GM18951 (cell line): Measurements from ENCODE around the gene ADAMTSL1.

Experiments
- POLR2A ChIP-seq: IDR thresholded peaks from 4 replicates; pipeline ENCODE4 v1.6.1; 2011; ENCODE audit warnings: mild to moderate bottlenecking; ENCODE audit not compliant: insufficient read length, insufficient read depth; ENCODE audit errors: extremely low read depth
- in situ Hi-C: fragments of 300-500 bp; cut with MboI; formaldehyde crosslinking; loops from one replicate; pipeline ENCODE4 v1.12.0; 2022; ENCODE audit warnings: low sequenced_read_pairs, mixed read lengths, inconsistent platforms; ENCODE audit not compliant: unreplicated experiment

ADAMTSL1 gene

GRCh38 chr9:18906656-18907395, 432.9 kb downstream of the ADAMTSL1 start:
- in situ Hi-C loops, result no loop called here
- TF ChIP-seq POLR2A, result no peak

- TF ChIP-seq POLR2A, result no peak
- in situ Hi-C loops, result no loop called here
These were observed 434.1 kb downstream of the ADAMTSL1 start for GRCh38 chr9:18907927-18908625.

GRCh38 chr9:18909140-18910018, 435.4 kb downstream of the ADAMTSL1 start:
- no peak for TF ChIP-seq POLR2A
- in situ Hi-C loops, result no loop called here

- in situ Hi-C loops, result no loop called here
- no peak for TF ChIP-seq POLR2A
These were observed 436.5 kb downstream of the ADAMTSL1 start for GRCh38 chr9:18910435-18910834.

- in situ Hi-C loops, result no loop called here
- no peak for TF ChIP-seq POLR2A
These were observed 437.0 kb downstream of the ADAMTSL1 start for GRCh38 chr9:18910916-18911315.

- in situ Hi-C loops, result no loop called here
- TF ChIP-seq POLR2A, result no peak
These were observed 437.9 kb downstream of the ADAMTSL1 start for GRCh38 chr9:18911714-18912342.

- in situ Hi-C loops, result no loop called here
These were observed 446.5 kb downstream of the ADAMTSL1 start for GRCh38 chr9:18920141-18921084.

GRCh38 chr9:18921366-18922075, 447.6 kb downstream of the ADAMTSL1 start:
- no peak for TF ChIP-seq POLR2A
- in situ Hi-C loops, result no loop called here

More at GRCh38 chr9:18920141-18921084, 446.5 kb downstream of the ADAMTSL1 start:
- no peak for TF ChIP-seq POLR2A

GRCh38 chr9:18922161-18922885, 448.4 kb downstream of the ADAMTSL1 start:
- in situ Hi-C loops, result no loop called here
- no peak for TF ChIP-seq POLR2A

- in situ Hi-C loops, result no loop called here
- TF ChIP-seq POLR2A, result no peak
These were observed 449.2 kb downstream of the ADAMTSL1 start for GRCh38 chr9:18923167-18923566.

- in situ Hi-C loops, result no loop called here
- TF ChIP-seq POLR2A, result no peak
These were observed 449.9 kb downstream of the ADAMTSL1 start for GRCh38 chr9:18923671-18924430.
